HG02885 (cell line): Measurements from ENCODE around the gene FBXO3.
A peak's percentile ranks its signal among the peaks of the same experiment; 100 is the strongest.

Source experiments
- ATAC-seq: cut with Tn5 transposase; IDR thresholded peaks from one replicate; pipeline ENCODE4 v1.9.1; 2021; ENCODE audit warnings: mild to moderate bottlenecking; ENCODE audit not compliant: unreplicated experiment, poor library complexity

FBXO3 gene

DNA sequence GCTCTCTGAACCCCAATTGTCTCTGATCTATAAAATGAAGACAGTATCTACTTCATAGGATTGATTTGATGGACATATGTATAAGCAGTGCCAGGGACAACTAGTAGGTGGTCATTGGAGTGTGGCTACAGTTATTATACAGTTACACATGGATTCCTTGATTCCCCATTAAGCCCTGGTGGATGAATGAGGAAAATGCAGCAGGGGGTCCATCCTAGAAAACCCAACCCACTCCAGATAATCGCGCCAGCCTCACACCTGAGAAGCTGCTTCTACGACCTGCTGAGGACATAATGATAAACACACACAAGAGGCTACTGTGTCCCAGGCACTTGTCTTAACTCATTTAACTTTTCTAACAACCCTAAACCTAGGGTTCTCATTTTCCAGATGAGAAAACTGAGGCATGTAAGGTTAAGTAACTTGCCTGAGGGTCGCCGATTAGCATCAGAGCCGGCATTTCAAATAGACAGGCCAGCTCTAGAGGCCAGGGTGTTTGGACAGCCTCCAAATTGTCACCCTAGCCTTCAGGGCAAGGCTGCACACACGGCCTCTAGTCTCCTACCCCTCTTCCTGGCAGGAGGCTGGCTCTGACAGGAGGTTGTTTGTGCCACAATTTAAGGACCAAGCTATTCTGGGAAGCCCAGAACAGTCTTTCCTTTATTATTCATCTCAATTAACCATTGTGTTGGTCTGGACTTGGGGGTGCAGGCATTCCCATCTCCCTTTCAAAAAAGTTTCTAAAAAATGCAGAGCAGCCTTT, 69.9 kb downstream of the FBXO3 start:
- ATAC-seq = no peak

DNA sequence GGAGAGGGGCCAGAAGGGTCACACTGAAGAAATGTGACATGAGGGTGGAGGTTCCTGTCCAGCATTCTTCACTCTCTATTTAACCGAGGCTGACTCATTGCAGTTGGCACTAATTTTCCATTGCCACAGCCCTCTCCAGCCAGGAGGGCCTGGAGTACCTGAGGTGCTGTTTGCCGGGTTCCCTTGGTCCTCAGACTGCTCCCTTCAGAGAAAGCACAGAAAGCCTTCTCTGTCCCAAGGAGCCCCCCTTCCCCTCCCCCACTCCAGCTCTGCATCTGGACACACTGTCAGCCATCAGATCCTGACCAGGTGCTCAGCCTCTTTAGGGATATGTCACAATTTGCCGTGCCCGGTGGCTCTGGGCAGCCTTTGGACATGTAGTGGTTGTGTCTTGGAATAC, 70.5 kb downstream of the FBXO3 start:
- ATAC-seq = no peak

DNA sequence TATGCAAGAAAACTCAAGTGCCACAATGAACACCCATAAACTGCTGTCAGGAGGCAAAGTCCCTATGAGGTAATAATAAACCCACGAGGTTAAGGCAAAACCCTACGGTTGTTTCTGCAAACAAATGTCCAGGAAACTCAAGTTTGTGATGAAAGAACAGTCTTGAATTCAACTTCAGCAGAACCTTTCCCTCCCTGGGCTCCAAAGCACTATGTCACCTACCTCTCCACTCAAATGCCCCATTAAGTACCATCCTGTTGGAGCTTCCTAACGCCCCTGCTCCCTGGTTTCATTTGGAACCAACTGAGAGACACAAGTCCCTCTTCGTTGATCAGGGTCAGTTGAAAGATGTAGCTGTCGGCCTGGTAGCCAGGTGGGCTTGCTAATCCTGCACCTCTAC, 71.1 kb downstream of the FBXO3 start:
- ATAC-seq = no peak

DNA sequence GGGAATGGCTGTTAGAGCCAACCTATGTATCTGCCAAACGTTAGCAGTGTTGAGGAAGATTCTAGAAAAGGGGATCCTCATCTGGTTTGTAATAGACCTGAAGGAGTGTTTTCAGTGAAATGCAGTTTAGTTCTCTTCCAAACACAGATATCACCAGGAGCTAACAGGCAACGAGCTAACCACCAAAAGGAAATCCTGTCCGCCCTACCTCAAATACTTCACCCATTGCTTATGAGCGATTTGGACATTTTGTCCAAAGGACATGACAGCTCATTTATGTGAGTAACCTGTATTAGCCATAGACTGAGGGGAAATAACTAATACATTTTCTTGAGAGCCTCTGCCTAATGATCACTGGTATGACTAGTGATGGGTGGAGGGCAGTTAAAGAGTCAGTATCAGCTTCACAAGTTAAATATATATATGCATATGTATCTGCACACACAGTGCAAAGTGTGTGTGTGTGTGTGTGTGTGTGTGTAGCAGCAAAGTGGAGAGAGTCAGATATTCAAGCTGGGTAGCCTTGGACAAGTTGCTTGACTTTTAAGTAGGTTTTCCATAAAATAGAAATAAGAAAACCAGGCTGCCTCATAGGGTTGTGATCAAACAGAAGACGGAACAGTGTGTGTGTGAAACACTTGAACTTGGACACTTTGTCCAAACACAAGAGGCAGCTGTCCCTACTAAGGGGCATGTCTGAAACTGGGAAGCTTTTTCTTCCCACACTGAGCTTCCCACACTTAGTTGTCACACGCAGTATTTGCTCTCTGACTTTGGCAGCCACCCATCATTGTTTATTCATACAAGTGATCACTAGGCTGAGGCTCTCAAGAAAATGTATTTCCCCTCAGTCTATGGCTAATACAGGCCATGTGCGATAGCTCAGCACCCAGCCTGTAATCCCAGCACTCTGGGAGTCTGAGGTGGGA, 72.8 kb downstream of the FBXO3 start:
- no peak for ATAC-seq

DNA sequence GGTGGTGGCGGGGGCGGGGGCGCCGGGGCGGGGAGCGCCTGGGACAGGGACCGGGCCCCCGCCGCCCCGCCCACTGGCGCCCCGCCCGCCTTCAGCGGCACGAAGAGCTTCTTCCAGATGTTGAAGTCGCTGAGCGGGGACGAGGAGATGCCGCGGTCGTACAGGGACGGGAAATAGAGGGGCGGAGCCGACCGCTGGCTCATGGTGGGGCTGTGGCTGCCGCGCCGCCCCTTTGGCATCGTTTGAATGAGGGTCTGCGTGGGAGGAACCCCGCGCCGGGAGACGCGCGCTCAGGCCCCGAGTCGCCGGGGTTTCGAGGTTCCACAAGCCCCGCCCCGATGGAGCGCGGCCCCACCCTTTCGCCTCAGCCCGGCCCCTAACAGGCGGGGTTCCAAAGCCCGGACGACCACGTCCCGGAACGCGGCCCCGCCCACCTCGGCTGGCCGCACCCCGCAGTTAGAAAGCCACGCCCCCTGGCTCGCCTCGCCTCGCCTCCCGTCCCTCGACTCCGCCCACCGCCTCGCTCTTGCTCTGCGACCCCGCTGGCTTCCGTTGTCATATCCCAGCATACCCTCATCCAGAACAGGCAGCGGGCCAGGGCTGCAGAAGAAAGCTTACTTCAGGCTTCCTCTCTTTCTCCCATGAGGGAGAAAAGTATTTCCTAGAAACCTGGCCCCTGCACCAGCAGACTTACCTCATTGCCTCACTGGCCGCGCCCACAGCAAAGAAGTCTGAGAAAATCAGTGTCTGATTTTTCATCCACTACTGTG, 73.6 kb downstream of the FBXO3 start, which contains the start of gene C11orf91:
TSS of gene C11orf91 (minus strand) at position 325 of the 770 bp plus-strand sequence. CDS start at position 239, 86 bp downstream.
- ATAC-seq = peak; percentile 90

DNA sequence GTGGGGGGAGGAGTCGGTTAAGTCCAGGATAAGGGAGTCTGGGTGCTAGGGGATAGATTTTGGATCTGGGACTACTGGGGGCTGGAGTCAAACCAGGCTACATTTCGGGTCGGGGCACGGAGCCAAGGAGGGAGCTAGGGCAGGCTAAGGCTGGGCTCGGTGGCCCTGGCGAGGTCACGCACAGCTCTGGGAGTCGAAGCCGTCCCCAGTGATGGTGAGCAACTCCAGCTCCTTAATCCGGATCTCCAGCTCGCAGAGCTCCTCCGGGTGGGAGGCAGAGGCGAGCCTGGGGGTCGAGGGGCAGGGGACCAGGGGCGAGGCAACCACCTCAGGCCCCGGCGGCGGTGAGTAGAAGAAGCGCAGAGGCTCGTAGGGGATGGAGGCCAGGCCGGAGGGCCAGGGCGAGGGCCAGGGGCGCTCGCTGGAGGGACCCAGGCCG, 74.2 kb downstream of the FBXO3 start:
- no peak for ATAC-seq

DNA sequence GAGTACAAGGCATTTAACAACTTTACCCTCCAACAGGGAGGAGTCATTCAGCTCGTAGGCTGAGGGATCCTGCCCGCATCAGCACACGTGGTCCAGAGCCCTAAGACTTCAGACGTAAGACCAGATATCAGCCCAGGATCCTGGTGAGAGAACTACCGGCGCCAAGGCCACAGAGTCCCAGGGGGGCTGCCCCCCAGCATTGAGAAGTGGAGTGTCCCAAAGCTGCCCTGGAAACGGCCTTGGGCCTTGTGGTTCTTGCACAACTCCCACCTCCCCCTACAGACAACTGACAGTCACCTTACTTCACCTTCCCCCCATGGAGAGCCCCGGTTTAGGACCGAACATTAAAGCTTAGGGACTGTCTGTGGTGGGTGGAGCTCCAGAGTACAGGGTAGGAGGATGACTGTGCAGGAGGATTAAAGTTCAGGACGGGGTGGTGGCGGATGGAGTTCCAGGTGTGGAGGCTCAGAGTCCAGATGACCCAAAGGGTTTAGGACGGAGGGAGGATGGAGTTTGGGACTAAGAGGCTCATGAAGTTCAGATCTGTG, 74.7 kb downstream of the FBXO3 start:
- ATAC-seq = no peak

DNA sequence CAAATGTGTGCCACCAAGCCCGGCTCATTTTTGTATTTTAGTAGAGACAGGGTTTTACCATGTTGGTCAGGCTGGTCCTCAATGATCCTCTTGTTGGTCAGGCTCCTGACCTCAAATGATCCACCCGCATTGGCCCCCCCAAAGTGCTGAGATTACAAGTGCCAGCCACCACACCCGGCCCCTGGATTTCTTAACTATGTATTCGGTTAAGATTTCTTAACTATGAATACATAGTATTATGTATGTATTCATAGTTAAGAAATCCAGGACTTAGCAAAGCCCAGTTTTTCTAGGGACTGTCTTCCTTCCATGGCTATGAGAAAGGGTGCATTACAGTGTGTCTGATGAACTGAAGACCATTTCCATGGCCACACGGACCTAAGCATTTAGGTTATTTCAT, 75.4 kb downstream of the FBXO3 start:
- ATAC-seq = no peak

DNA sequence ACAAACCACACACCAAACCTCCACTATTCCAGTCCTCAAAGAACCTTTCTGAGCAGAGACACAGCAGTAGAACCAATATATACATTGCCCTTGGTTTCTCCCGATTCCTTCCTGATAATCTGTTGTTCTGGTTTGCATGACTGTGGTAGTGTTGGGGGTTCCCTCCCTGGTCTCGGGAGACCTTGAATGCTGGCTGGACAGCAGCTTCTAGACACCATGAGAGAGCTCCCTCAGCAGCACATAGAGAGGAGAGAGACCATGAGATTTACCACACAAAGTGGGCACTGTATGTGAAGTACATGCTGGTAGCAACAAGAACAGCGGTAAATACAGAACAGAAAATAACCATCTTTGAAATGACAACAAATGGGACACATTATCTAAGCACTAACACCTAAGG, 76.3 kb downstream of the FBXO3 start:
- no peak for ATAC-seq

DNA sequence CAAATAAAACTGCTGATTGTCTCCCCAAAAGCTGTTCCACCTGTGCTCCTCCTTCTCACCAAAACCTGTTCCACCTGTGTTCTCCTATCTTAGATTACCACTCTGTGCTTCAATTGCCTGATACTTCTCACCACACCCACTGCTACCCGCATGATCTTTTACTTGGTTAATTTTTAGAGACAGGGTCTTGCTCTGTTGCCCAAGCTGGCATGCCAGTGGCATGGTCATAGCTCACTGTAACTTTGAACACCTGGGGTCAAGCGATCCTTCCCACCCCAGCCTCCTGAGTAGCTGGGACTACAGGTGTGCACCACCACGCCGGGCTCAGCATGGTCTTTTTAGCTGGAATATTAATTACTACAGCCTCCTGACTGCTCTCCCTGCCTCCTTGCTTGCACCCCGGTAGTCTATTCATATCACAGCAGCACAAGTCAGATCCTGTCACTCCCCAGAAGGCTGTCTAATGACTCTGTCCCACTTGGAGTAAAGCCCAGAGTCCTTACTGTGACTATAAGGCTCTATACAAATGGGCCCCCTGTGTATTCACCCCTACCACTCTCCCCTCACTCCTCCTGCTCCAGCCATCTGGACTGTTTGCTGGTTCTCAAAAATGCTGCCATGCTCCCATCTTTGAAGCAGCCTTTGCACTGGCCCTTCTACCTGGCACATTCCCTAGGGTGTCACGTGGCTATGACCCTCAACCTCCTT, 77.2 kb downstream of the FBXO3 start:
- no peak for ATAC-seq

DNA sequence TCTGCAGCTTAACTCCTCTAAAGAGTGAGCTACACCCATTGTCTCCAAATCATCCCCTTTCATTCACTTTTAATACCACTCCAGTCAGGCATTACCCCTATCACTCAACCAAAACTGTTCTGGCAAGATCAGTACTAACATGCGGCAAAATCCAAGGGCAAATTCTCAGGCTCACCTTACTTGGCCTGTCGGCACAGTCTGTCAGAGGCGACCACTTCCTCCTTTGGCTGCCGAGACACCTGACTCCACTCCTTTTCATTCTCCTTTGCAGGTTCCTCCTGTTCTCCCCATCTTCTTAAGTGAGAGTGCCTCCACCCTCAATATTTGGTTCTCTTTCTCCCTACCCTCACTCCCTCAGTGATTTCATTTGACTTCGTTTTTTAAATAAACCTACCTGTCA, 77.9 kb downstream of the FBXO3 start:
- no peak for ATAC-seq

DNA sequence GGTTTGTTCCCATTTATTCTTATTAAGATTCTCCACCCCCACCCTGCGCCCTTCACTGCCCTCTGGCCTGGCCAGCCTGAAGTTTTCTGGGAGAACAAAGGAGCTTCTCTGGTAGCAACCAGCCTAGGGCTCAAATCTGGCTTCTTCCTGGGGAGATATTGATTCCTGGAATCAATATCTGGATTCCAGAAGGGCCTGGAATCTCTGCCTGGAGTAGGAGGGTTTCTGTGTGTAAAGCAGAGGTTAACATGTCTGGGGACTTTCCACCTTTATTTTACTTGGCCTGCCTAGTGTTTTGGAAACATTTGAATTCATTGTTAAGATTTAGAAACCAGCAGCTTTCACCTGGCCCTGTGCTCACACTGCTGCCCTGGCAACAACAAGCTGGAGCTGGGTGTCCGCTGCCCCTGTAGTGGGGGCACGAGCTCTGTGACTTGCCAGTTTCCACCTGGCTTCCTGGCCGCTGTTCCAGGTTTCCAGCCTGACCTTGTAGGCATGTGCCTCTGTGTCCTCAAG, 79.2 kb downstream of the FBXO3 start:
- no peak for ATAC-seq

DNA sequence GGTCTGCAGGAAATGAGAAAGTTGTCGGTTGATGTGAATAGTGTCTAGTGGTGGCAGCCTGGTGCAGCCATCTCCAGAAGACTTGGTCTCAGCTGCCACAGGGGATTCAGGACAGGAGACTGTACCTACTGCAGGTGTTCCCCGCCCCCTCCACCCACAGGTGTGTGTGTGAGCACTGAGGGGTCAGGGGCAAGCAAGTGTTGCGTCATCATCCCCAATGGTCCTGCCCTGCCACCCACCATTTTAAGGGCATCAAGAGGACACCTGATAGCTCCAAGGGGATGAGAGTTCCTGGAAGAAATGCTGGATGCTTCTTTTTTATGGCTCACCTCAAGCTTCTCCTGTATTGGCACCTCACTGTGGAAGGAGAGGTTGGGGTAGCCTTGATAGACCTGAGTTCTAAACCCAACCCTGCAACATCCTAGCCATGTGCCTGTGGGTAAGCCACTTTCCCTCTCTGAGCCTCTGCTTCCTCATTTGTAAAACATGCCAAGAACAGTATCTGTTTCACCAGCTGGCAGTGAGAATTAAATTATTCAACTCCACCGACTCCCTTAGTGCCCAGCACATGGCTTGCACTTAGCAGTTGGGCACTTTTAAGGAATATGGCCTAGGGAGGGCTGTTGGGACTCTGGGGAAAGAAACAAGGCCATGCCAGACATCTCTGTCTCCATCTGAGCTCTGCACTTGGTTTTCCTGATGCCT, 79.8 kb downstream of the FBXO3 start:
- ATAC-seq = no peak

DNA sequence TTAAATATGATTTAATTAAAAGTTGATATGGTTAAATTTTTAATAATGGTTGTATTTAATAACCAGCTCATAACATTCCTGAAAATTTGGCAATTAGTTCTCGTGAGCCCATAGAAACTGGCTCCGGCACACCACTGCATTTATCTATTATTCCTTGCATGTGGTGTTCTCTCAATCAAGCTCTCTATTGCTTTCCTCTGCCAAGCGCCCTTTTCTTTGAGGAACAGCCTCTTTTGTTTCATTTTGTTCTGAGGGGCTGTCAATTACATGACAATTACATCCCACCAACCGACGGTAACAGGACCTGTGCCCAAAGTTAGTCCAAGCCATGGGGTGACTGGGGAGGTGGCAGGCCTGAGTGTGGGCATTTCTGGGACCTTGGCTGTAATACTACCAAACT, 81.8 kb downstream of the FBXO3 start:
- ATAC-seq = no peak

DNA sequence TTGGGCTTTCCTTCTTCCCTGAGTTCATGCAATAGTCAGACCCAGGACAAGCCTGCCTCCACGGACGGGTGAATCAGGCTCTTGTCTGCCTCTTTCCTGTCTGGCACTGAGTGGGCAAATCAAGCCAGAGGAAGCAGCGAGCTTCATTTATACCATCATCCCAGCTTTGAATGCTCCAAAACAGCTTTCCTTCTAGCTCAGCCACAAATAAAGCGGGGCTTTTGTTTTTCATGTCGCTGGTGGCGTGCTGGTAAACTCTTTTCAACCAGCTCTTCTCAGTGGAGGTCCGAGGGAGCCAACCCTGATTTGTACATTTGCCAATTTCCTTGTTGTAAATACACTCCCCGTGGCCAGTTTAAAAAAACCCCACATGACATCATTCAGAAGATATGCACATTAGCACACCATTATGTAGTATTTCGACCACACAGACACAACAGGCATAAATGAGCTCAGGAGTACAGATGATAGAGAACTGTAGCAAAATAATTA, 82.3 kb downstream of the FBXO3 start:
- no peak for ATAC-seq

DNA sequence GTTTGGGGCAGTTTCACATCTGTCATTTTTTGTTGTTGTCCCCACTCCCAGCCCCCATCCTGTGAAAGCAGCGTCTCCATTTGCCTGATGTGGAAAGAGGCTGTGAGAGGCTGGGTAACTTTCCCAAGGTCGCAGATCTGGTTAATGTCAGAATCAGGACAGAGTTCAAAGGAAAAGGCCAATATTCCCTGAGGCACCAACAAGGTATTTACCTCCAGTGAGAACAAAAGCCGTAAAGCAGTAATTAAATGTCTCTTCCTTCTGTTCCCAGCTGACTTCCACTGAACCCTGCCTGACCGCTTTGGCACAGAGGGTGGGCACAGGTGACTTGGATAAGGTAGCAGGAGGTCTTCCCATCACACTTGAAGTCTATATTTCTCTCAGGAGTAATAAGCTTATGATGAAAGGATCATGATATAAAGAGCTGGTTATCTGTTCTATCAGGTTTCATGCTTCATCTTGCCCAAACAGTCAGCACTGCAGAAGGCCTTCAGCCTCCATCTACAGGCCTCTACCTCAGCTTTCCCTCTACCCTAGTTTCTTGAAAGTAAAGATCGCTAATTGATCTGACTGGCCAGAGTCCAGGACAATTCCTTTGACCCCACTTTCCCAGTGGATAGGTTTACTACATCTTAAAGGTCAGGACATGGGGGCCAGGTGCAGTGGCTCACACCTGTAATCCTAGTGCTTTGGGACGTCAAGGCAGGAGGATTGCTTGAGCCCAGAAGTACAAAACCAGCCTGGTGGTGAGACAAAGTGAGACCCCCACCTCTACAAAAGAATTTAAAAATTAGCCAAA, 83.1 kb downstream of the FBXO3 start:
- no peak for ATAC-seq
